Glutamatergic neuron (in vitro differentiated cells): ENCODE data around the gene HTD2. TPM values are rescaled to one million over a fixed set of nuclear protein-coding genes. Genes with fewer than 3 reads are reported as not detected.
"Not testable (repeated sequence)": the region's sequence is repeated elsewhere in the genome, so short reads cannot be mapped to it uniquely, and the experiment has no call there.

ENCODE experiments used
- DNase-seq: peaks from one replicate; pipeline ENCODE4 v3.0.0; 2022
- H3K27ac Mint-ChIP-seq: one replicate; pipeline ENCODE4 v1.8.0; 2020; ENCODE audit warnings: mild to moderate bottlenecking, mixed read lengths, inconsistent platforms; ENCODE audit not compliant: unreplicated experiment
- H3K27me3 Mint-ChIP-seq: one replicate; pipeline ENCODE4 v1.8.0; 2020; ENCODE audit warnings: mild to moderate bottlenecking, moderate library complexity, mixed read lengths, inconsistent platforms; ENCODE audit not compliant: unreplicated experiment
- H3K36me3 Mint-ChIP-seq: one replicate; pipeline ENCODE4 v1.8.0; 2020; ENCODE audit warnings: mild to moderate bottlenecking, mixed read lengths, inconsistent platforms; ENCODE audit not compliant: unreplicated experiment
- H3K4me1 Mint-ChIP-seq: one replicate; pipeline ENCODE4 v1.8.0; 2020; ENCODE audit warnings: mild to moderate bottlenecking, low read depth, mixed read lengths, inconsistent platforms; ENCODE audit not compliant: unreplicated experiment
- H3K4me3 Mint-ChIP-seq: one replicate; pipeline ENCODE4 v1.8.0; 2020; ENCODE audit warnings: mild to moderate bottlenecking, mixed read lengths, inconsistent platforms; ENCODE audit not compliant: unreplicated experiment
- H3K9me3 Mint-ChIP-seq: one replicate; pipeline ENCODE4 v1.8.0; 2020; ENCODE audit warnings: mild to moderate bottlenecking, moderate library complexity, mixed read lengths, inconsistent platforms; ENCODE audit not compliant: unreplicated experiment
- total RNA-seq: library from RNA; stranded (reverse); fragmentation: NEBNext Ultra II Directional; extraction: Animal tissue kit (Norgen Biotek cat#: 25700); gene quantifications from one replicate; pipeline ENCODE4 v1.2.1, GENCODE V29; 2021; ENCODE audit not compliant: unreplicated experiment
- TF ChIP-seq, protein P1 (sequence below): fragments of 200-600 bp; sonication (generic); IDR thresholded peaks from one replicate; pipeline ENCODE4 v1.5.0; 2021; ENCODE audit not compliant: partially characterized antibody, unreplicated experiment

HTD2 gene
- total RNA-seq, 1 donor from 2014 or later, result 7.4 TPM

DNA sequence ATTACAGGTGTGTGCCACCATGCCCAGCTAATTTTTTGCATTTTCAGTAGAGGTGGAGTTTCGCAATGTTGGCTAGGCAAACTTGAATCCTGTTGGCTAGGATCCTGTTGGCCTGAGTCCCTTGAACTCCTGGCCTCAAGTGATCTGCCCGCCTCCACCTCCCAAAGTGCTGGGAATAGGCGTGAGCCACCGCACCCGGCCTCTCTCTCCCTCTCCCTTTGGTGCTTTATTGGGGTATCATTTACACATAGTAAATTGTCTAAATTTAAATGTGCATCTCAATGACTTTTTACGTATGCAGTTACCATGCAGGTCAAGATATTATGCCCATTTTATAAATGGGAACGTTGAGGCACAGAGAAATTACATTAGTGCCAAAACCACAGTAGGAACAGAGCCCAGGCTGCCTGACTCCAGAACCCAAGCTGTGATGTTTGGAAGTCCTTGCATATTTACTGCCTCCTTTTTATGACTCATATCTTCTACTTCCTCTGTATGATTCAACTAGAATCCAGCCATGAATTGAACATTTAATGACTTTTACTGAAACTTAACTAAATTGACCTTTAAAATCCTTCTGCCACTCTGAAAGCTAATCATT is 34.3 kb upstream of the HTD2 start:
- no peaks in the 10 kb centered on the region for H3K4me1 Mint-ChIP-seq
- peaks cover 2% of the 10 kb centered on the region for H3K9me3 Mint-ChIP-seq
- no peak for DNase-seq
- no peak overlapping the region for H3K4me3 Mint-ChIP-seq
- no peak overlapping the region for H3K27ac Mint-ChIP-seq
- H3K36me3 Mint-ChIP-seq, result peaks cover 25% of the 10 kb centered on the region
- H3K27me3 Mint-ChIP-seq, result no peaks in the 10 kb centered on the region
- TF ChIP-seq, protein P1, sequence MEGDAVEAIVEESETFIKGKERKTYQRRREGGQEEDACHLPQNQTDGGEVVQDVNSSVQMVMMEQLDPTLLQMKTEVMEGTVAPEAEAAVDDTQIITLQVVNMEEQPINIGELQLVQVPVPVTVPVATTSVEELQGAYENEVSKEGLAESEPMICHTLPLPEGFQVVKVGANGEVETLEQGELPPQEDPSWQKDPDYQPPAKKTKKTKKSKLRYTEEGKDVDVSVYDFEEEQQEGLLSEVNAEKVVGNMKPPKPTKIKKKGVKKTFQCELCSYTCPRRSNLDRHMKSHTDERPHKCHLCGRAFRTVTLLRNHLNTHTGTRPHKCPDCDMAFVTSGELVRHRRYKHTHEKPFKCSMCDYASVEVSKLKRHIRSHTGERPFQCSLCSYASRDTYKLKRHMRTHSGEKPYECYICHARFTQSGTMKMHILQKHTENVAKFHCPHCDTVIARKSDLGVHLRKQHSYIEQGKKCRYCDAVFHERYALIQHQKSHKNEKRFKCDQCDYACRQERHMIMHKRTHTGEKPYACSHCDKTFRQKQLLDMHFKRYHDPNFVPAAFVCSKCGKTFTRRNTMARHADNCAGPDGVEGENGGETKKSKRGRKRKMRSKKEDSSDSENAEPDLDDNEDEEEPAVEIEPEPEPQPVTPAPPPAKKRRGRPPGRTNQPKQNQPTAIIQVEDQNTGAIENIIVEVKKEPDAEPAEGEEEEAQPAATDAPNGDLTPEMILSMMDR, result no peak

DNA sequence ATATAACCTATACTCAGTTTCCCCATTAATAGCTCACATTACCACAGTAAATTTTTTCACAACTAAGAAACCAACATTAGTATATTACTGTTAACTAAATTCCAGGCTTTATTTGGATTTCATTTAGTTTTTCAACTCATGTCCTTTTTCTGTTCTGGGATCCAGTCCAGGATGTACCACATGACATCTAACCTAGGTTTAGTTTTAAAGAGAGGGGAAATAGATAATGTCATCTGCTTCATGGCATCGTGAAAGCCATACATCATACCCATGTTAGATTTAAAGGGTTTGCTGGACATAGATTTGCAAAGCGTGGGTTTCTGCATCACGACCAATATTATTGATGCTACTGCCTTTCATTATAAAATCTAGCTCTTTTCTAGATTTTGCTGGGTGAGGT is 33.4 kb upstream of the HTD2 start:
- H3K9me3 Mint-ChIP-seq, result peaks cover 2% of the 10 kb centered on the region
- H3K4me3 Mint-ChIP-seq, result no peak overlapping the region
- H3K27me3 Mint-ChIP-seq, result no peaks in the 10 kb centered on the region
- no peak for DNase-seq
- TF ChIP-seq, protein P1, result no peak
- H3K27ac Mint-ChIP-seq, result no peak overlapping the region
- no peaks in the 10 kb centered on the region for H3K4me1 Mint-ChIP-seq
- peaks cover 34% of the 10 kb centered on the region for H3K36me3 Mint-ChIP-seq

DNA sequence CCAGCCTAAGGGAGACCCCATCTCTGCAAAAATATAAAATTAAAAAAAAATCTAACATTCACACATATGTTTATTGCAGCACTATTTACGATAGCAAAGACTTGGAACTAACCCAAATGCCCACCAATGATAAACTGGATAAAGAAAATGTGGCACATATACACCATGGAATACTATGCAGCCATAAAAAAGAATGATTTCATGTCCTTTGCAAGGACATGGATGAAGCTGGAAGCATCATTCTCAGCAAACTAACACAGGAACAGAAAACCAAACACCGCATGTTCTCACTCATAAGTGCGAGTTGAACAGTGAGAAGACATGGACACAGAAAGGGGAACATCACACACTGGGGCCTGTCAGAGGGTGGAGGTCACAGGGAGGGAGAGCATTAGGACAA is 33.0 kb upstream of the HTD2 start:
- not testable (repeated sequence) for H3K9me3 Mint-ChIP-seq, H3K27ac Mint-ChIP-seq, H3K4me3 Mint-ChIP-seq, H3K4me1 Mint-ChIP-seq, DNase-seq, H3K27me3 Mint-ChIP-seq
- peaks cover 39% of the 10 kb centered on the region for H3K36me3 Mint-ChIP-seq

- no peaks in the 10 kb centered on the region for H3K4me1 Mint-ChIP-seq
Measured at GRCh38 chr3:58274027-58274614, 32.2 kb upstream of the HTD2 start.

DNA sequence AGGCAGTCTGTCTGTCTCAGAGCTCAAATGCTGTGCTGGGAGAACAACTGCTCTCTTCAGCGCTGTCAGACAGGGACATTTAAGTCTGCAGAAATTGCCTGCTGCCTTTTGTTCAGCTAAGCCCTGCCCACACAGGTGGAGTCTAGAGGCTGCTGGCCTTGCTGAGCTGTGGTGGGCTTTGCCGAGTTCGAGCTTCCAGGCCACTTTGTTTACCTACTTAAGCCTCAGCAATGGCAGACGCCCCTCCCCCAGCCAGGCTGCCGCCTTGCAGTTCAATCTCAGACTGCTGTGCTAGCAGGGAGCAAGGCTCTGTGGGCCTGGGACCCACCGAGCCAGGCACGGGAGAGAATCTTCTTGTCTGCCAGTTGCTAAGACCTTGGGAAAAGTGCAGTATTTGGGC is 25.3 kb upstream of the HTD2 start:
- no peak for DNase-seq
- H3K27ac Mint-ChIP-seq, result no peak overlapping the region
- no peak overlapping the region for H3K4me3 Mint-ChIP-seq
- no peaks in the 10 kb centered on the region for H3K4me1 Mint-ChIP-seq
- peaks cover 6% of the 10 kb centered on the region for H3K9me3 Mint-ChIP-seq
- peaks cover 2% of the 10 kb centered on the region for H3K27me3 Mint-ChIP-seq
- peaks cover 73% of the 10 kb centered on the region for H3K36me3 Mint-ChIP-seq
- TF ChIP-seq, protein P1, result no peak

More at GRCh38 chr3:58274027-58274614, 32.2 kb upstream of the HTD2 start:
- Mint-ChIP-seq H3K4me3 (no peak overlapping the region), H3K9me3 (peaks cover 4% of the 10 kb centered on the region), H3K36me3 (peaks cover 45% of the 10 kb centered on the region), H3K27ac (no peak overlapping the region), H3K27me3 (no peaks in the 10 kb centered on the region)
- DNase-seq, result no peak
- TF ChIP-seq, protein P1, result no peak
